Measurements from ENCODE around the gene DLAT.
"Not testable (repeated sequence)": the region's sequence is repeated elsewhere in the genome, so short reads cannot be mapped to it uniquely, and the experiment has no call there.

DLAT gene

GRCh38 chr11:112005422-112006094 is 19.6 kb upstream of the DLAT start:
- H3K4me3 ChIP-seq (ENCODE audit: insufficient read depth, low read depth, low read length, poor library complexity, severe bottlenecking), result no peak overlapping the region
- H3K36me3 ChIP-seq (ENCODE audit: control insufficient read depth, insufficient read depth, low read length), result no peaks in the 10 kb centered on the region
- no peak overlapping the region for H3K27ac ChIP-seq (ENCODE audit: insufficient read depth, low read length, poor library complexity, severe bottlenecking)
- no peaks in the 10 kb centered on the region for H3K9me3 ChIP-seq (ENCODE audit: control insufficient read depth, low read length)
- no peaks in the 10 kb centered on the region for H3K27me3 ChIP-seq (replicated peaks; ENCODE audit: control insufficient read depth, insufficient read depth, low read length, poor library complexity, severe bottlenecking)
- no peak for DNase-seq
- no peaks in the 10 kb centered on the region for H3K4me1 ChIP-seq (ENCODE audit: control insufficient read depth, insufficient read depth, low read length, poor library complexity, severe bottlenecking)

GRCh38 chr11:112006095-112006441 is 19.1 kb upstream of the DLAT start:
- not testable (repeated sequence) for H3K27ac ChIP-seq (ENCODE audit: insufficient read depth, low read length, poor library complexity, severe bottlenecking); H3K9me3 ChIP-seq (ENCODE audit: control insufficient read depth, low read length); H3K4me1 ChIP-seq (ENCODE audit: control insufficient read depth, insufficient read depth, low read length, poor library complexity, severe bottlenecking); DNase-seq; H3K27me3 ChIP-seq (replicated peaks; ENCODE audit: control insufficient read depth, insufficient read depth, low read length, poor library complexity, severe bottlenecking); H3K36me3 ChIP-seq (ENCODE audit: control insufficient read depth, insufficient read depth, low read length); H3K4me3 ChIP-seq (ENCODE audit: insufficient read depth, low read depth, low read length, poor library complexity, severe bottlenecking)

- H3K36me3 ChIP-seq (ENCODE audit: control insufficient read depth, insufficient read depth, low read length); H3K9me3 ChIP-seq (ENCODE audit: control insufficient read depth, low read length); DNase-seq; H3K27me3 ChIP-seq (replicated peaks; ENCODE audit: control insufficient read depth, insufficient read depth, low read length, poor library complexity, severe bottlenecking); H3K4me1 ChIP-seq (ENCODE audit: control insufficient read depth, insufficient read depth, low read length, poor library complexity, severe bottlenecking); H3K4me3 ChIP-seq (ENCODE audit: insufficient read depth, low read depth, low read length, poor library complexity, severe bottlenecking); H3K27ac ChIP-seq (ENCODE audit: insufficient read depth, low read length, poor library complexity, severe bottlenecking): not testable (repeated sequence)
Observed at GRCh38 chr11:112011451-112011850, 13.8 kb upstream of the DLAT start.

- DNase-seq, result no peak
- no peaks in the 10 kb centered on the region for H3K36me3 ChIP-seq (ENCODE audit: control insufficient read depth, insufficient read depth, low read length)
- H3K4me1 ChIP-seq (ENCODE audit: control insufficient read depth, insufficient read depth, low read length, poor library complexity, severe bottlenecking), result no peaks in the 10 kb centered on the region
- H3K27ac ChIP-seq (ENCODE audit: insufficient read depth, low read length, poor library complexity, severe bottlenecking), result no peak overlapping the region
- H3K4me3 ChIP-seq (ENCODE audit: insufficient read depth, low read depth, low read length, poor library complexity, severe bottlenecking), result no peak overlapping the region
- H3K9me3 ChIP-seq (ENCODE audit: control insufficient read depth, low read length), result no peaks in the 10 kb centered on the region
- H3K27me3 ChIP-seq (replicated peaks; ENCODE audit: control insufficient read depth, insufficient read depth, low read length, poor library complexity, severe bottlenecking), result no peaks in the 10 kb centered on the region
Observed at GRCh38 chr11:112012874-112013273, 12.3 kb upstream of the DLAT start.

GRCh38 chr11:112013497-112014164 is 11.6 kb upstream of the DLAT start:
- H3K4me3 ChIP-seq (ENCODE audit: insufficient read depth, low read depth, low read length, poor library complexity, severe bottlenecking), result no peak overlapping the region
- no peaks in the 10 kb centered on the region for H3K4me1 ChIP-seq (ENCODE audit: control insufficient read depth, insufficient read depth, low read length, poor library complexity, severe bottlenecking)
- H3K27ac ChIP-seq (ENCODE audit: insufficient read depth, low read length, poor library complexity, severe bottlenecking), result no peak overlapping the region
- H3K27me3 ChIP-seq (replicated peaks; ENCODE audit: control insufficient read depth, insufficient read depth, low read length, poor library complexity, severe bottlenecking), result no peaks in the 10 kb centered on the region
- no peak for DNase-seq
- no peaks in the 10 kb centered on the region for H3K36me3 ChIP-seq (ENCODE audit: control insufficient read depth, insufficient read depth, low read length)
- no peaks in the 10 kb centered on the region for H3K9me3 ChIP-seq (ENCODE audit: control insufficient read depth, low read length)

GRCh38 chr11:112016088-112016764 is 9.0 kb upstream of the DLAT start:
- Histone ChIP-seq H3K36me3 (ENCODE audit: control insufficient read depth, insufficient read depth, low read length) (no peaks in the 10 kb centered on the region), H3K9me3 (ENCODE audit: control insufficient read depth, low read length) (no peaks in the 10 kb centered on the region), H3K4me3 (ENCODE audit: insufficient read depth, low read depth, low read length, poor library complexity, severe bottlenecking) (no peak overlapping the region), H3K27ac (ENCODE audit: insufficient read depth, low read length, poor library complexity, severe bottlenecking) (no peak overlapping the region), H3K27me3 (replicated peaks; ENCODE audit: control insufficient read depth, insufficient read depth, low read length, poor library complexity, severe bottlenecking) (no peaks in the 10 kb centered on the region), H3K4me1 (ENCODE audit: control insufficient read depth, insufficient read depth, low read length, poor library complexity, severe bottlenecking) (no peaks in the 10 kb centered on the region)
- DNase-seq, result no peak

GRCh38 chr11:112016765-112017376 is 8.3 kb upstream of the DLAT start:
- Histone ChIP-seq H3K9me3 (ENCODE audit: control insufficient read depth, low read length) (no peaks in the 10 kb centered on the region), H3K27me3 (replicated peaks; ENCODE audit: control insufficient read depth, insufficient read depth, low read length, poor library complexity, severe bottlenecking) (no peaks in the 10 kb centered on the region), H3K4me1 (ENCODE audit: control insufficient read depth, insufficient read depth, low read length, poor library complexity, severe bottlenecking) (no peaks in the 10 kb centered on the region), H3K27ac (ENCODE audit: insufficient read depth, low read length, poor library complexity, severe bottlenecking) (no peak overlapping the region), H3K4me3 (ENCODE audit: insufficient read depth, low read depth, low read length, poor library complexity, severe bottlenecking) (no peak overlapping the region), H3K36me3 (ENCODE audit: control insufficient read depth, insufficient read depth, low read length) (no peaks in the 10 kb centered on the region)
- DNase-seq, result no peak

- H3K27ac ChIP-seq (ENCODE audit: insufficient read depth, low read length, poor library complexity, severe bottlenecking), result no peak overlapping the region
- no peaks in the 10 kb centered on the region for H3K27me3 ChIP-seq (replicated peaks; ENCODE audit: control insufficient read depth, insufficient read depth, low read length, poor library complexity, severe bottlenecking)
- H3K4me3 ChIP-seq (ENCODE audit: insufficient read depth, low read depth, low read length, poor library complexity, severe bottlenecking), result no peak overlapping the region
- no peaks in the 10 kb centered on the region for H3K4me1 ChIP-seq (ENCODE audit: control insufficient read depth, insufficient read depth, low read length, poor library complexity, severe bottlenecking)
- H3K9me3 ChIP-seq (ENCODE audit: control insufficient read depth, low read length), result no peaks in the 10 kb centered on the region
- DNase-seq, result no peak
- no peaks in the 10 kb centered on the region for H3K36me3 ChIP-seq (ENCODE audit: control insufficient read depth, insufficient read depth, low read length)
Observed at GRCh38 chr11:112017538-112017937, 7.7 kb upstream of the DLAT start.

GRCh38 chr11:112019066-112019465 is 6.1 kb upstream of the DLAT start:
- no peak overlapping the region for H3K4me3 ChIP-seq (ENCODE audit: insufficient read depth, low read depth, low read length, poor library complexity, severe bottlenecking)
- no peaks in the 10 kb centered on the region for H3K4me1 ChIP-seq (ENCODE audit: control insufficient read depth, insufficient read depth, low read length, poor library complexity, severe bottlenecking)
- H3K27ac ChIP-seq (ENCODE audit: insufficient read depth, low read length, poor library complexity, severe bottlenecking), result no peak overlapping the region
- no peaks in the 10 kb centered on the region for H3K9me3 ChIP-seq (ENCODE audit: control insufficient read depth, low read length)
- no peaks in the 10 kb centered on the region for H3K27me3 ChIP-seq (replicated peaks; ENCODE audit: control insufficient read depth, insufficient read depth, low read length, poor library complexity, severe bottlenecking)
- H3K36me3 ChIP-seq (ENCODE audit: control insufficient read depth, insufficient read depth, low read length), result no peaks in the 10 kb centered on the region
- DNase-seq, result no peak

GRCh38 chr11:112023104-112023503 is 2.1 kb upstream of the DLAT start:
- no peak overlapping the region for H3K4me3 ChIP-seq (ENCODE audit: insufficient read depth, low read depth, low read length, poor library complexity, severe bottlenecking)
- H3K4me1 ChIP-seq (ENCODE audit: control insufficient read depth, insufficient read depth, low read length, poor library complexity, severe bottlenecking), result peaks cover 5% of the 10 kb centered on the region
- H3K27me3 ChIP-seq (replicated peaks; ENCODE audit: control insufficient read depth, insufficient read depth, low read length, poor library complexity, severe bottlenecking), result no peaks in the 10 kb centered on the region
- no peak overlapping the region for H3K27ac ChIP-seq (ENCODE audit: insufficient read depth, low read length, poor library complexity, severe bottlenecking)
- peaks cover 1% of the 10 kb centered on the region for H3K36me3 ChIP-seq (ENCODE audit: control insufficient read depth, insufficient read depth, low read length)
- no peak for DNase-seq
- no peaks in the 10 kb centered on the region for H3K9me3 ChIP-seq (ENCODE audit: control insufficient read depth, low read length)

Measured in effector memory CD4-positive, alpha-beta T cell (primary cell).